Breast epithelium (tissue), 3 donors: ENCODE measurements around the gene HMGCLL1.

Source experiments
- POLR2A ChIP-seq: fragments of 450-650 bp; IDR thresholded peaks from one replicate; pipeline ENCODE4 v1.6.1; 2016; ENCODE audit warnings: antibody characterized with exemption, mild to moderate bottlenecking, moderate library complexity
- TF ChIP-seq, protein P1 (sequence below), 3 donors: fragments of 450-650 bp; IDR thresholded peaks; one replicate each; pipeline ENCODE4 v1.5.1; 2016 to 2017; ENCODE audit warnings: antibody characterized with exemption in 3 of 3, mild to moderate bottlenecking in 3 of 3, moderate library complexity in 3 of 3

DNA sequence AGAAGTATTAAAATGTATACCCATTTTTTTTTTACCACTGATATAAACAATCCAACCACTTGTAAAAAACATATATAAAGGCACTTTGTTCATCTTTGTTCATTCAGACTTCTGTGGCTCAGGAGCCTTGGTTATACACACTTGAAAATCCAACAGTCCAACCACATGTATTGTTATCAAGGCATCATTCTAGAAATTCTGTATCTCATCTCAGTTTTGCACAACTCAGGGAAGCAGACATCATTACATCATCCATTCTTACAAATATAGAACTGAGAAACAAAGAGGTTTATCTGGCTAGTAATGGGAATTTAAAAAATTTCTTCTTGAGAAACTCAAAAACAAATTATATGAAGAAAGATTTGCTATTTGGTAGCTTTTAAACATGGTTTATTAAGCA is 88.1 kb downstream of the HMGCLL1 start:
- TF ChIP-seq, protein P1, sequence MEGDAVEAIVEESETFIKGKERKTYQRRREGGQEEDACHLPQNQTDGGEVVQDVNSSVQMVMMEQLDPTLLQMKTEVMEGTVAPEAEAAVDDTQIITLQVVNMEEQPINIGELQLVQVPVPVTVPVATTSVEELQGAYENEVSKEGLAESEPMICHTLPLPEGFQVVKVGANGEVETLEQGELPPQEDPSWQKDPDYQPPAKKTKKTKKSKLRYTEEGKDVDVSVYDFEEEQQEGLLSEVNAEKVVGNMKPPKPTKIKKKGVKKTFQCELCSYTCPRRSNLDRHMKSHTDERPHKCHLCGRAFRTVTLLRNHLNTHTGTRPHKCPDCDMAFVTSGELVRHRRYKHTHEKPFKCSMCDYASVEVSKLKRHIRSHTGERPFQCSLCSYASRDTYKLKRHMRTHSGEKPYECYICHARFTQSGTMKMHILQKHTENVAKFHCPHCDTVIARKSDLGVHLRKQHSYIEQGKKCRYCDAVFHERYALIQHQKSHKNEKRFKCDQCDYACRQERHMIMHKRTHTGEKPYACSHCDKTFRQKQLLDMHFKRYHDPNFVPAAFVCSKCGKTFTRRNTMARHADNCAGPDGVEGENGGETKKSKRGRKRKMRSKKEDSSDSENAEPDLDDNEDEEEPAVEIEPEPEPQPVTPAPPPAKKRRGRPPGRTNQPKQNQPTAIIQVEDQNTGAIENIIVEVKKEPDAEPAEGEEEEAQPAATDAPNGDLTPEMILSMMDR (IDR thresholded peaks at IDR 0.05), result no peak
- TF ChIP-seq POLR2A, result no peak
